ENCODE measurements around the gene JAKMIP1. TPM values are rescaled to one million over a fixed set of nuclear protein-coding genes. Genes with fewer than 3 reads are reported as not detected.

The JAKMIP1 gene
- total RNA-seq, 1 donor, result not detected

DNA sequence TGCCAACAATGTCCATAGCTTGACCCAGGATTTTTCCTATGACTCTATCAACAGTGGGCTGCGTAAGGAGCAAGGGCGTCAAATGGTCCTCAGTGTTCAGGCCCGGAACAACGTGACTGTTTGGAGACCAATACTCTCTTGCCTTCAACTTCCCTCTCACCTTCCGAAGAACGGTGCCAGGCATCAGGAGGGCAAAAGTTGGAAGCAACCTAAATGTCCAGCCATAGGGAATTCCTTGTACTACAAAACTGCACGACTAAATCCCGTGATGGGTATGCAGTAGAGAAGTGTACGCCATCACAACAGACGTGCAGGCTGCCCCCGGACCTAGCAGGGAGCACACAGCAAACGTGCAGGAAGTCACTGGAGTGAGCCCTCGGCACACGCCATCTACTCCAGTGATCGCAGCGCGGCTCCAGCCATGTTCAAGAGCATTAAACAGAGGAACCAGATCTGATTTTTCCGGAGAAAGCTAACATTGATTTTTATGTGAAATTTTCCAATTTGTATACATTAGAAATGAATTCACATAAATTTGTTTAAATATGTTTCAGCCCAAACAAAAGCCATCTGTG, 79.0 kb downstream of the JAKMIP1 start:
- Histone ChIP-seq H3K27ac (ENCODE audit: low read depth, low read length) (no peak overlapping the region), H2AFZ (ENCODE audit: low read length) (no peak overlapping the region), H3K9me3 (ENCODE audit: low read depth, low read length) (no peaks in the 10 kb centered on the region), H4K20me1 (ENCODE audit: insufficient read depth, low read length) (no peaks in the 10 kb centered on the region), H3K4me2 (ENCODE audit: insufficient read depth, low read length) (no peak overlapping the region), H3K27me3 (ENCODE audit: insufficient read depth, low read length) (no peaks in the 10 kb centered on the region), H3K79me2 (ENCODE audit: insufficient read depth, low read length) (no peaks in the 10 kb centered on the region), H3K36me3 (ENCODE audit: insufficient read depth, low read length) (no peaks in the 10 kb centered on the region), H3K4me3 (ENCODE audit: insufficient read depth, low read length) (no peak overlapping the region), H3K4me1 (ENCODE audit: insufficient read depth, low read length) (no peaks in the 10 kb centered on the region)
- peak; percentile 44 for DNase-seq (ENCODE audit: insufficient read length, low spot score, missing footprints)
- TF ChIP-seq, protein P1, sequence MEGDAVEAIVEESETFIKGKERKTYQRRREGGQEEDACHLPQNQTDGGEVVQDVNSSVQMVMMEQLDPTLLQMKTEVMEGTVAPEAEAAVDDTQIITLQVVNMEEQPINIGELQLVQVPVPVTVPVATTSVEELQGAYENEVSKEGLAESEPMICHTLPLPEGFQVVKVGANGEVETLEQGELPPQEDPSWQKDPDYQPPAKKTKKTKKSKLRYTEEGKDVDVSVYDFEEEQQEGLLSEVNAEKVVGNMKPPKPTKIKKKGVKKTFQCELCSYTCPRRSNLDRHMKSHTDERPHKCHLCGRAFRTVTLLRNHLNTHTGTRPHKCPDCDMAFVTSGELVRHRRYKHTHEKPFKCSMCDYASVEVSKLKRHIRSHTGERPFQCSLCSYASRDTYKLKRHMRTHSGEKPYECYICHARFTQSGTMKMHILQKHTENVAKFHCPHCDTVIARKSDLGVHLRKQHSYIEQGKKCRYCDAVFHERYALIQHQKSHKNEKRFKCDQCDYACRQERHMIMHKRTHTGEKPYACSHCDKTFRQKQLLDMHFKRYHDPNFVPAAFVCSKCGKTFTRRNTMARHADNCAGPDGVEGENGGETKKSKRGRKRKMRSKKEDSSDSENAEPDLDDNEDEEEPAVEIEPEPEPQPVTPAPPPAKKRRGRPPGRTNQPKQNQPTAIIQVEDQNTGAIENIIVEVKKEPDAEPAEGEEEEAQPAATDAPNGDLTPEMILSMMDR (IDR thresholded peaks at IDR 0.05; ENCODE audit: extremely low read depth, low read depth, low read length), result no peak

DNA sequence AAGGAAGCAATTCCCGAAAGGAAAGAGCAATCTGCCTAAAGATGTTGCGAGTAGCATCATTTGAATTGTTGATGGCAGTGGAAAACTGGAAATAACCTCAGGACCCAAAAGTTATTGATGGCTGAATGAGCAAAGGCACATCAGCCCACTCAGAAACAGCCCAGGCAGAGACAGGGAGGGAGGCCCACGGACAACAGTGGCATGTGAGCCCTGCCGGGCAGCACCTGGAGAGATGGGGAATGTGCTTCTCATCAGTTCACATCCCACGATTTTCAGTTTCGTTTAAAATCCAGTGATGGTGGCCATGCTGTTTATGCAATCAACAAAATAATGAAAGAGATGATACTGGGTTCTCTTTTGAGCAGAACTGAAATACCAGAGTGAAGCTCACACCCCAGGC, 80.0 kb downstream of the JAKMIP1 start:
- no peak overlapping the region for H3K4me2 ChIP-seq (ENCODE audit: insufficient read depth, low read length)
- TF ChIP-seq, protein P1 (IDR thresholded peaks at IDR 0.05; ENCODE audit: extremely low read depth, low read depth, low read length), result no peak
- H3K4me1 ChIP-seq (ENCODE audit: insufficient read depth, low read length), result no peaks in the 10 kb centered on the region
- H4K20me1 ChIP-seq (ENCODE audit: insufficient read depth, low read length), result no peaks in the 10 kb centered on the region
- H3K36me3 ChIP-seq (ENCODE audit: insufficient read depth, low read length), result no peaks in the 10 kb centered on the region
- no peaks in the 10 kb centered on the region for H3K79me2 ChIP-seq (ENCODE audit: insufficient read depth, low read length)
- H3K27me3 ChIP-seq (ENCODE audit: insufficient read depth, low read length), result no peaks in the 10 kb centered on the region
- H2AFZ ChIP-seq (ENCODE audit: low read length), result no peak overlapping the region
- no peak overlapping the region for H3K27ac ChIP-seq (ENCODE audit: low read depth, low read length)
- peak; percentile 60 for DNase-seq (ENCODE audit: insufficient read length, low spot score, missing footprints)
- H3K9me3 ChIP-seq (ENCODE audit: low read depth, low read length), result no peaks in the 10 kb centered on the region
- H3K4me3 ChIP-seq (ENCODE audit: insufficient read depth, low read length), result no peak overlapping the region

DNA sequence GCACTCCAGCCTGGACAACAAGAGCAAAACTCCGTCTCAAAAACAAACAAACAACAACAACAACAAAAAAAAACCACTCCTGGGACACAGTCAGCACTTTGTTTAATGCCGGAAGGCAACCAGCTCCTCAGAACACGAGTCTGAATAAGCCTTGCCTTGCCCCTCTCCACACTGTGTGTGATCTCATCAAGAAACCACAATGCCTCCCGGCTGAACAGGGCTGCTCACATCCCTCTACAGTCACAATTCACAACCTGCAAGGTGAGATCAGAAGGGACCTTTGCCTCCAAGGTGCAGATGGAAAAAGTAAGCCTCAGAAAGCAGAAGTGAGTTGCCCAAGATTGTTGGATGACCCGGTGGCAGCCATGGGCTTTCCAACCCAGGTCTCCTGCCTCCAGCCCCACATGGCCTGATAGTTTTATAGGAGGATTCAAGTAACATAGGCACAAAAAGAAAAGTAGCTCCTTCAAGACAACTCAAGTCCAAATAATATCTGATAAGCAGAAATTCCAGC, 80.8 kb downstream of the JAKMIP1 start:
- Histone ChIP-seq H3K27ac (ENCODE audit: low read depth, low read length) (no peak overlapping the region), H3K4me1 (ENCODE audit: insufficient read depth, low read length) (no peaks in the 10 kb centered on the region), H3K9me3 (ENCODE audit: low read depth, low read length) (no peaks in the 10 kb centered on the region), H4K20me1 (ENCODE audit: insufficient read depth, low read length) (no peaks in the 10 kb centered on the region), H3K4me2 (ENCODE audit: insufficient read depth, low read length) (no peak overlapping the region), H3K4me3 (ENCODE audit: insufficient read depth, low read length) (no peak overlapping the region), H3K27me3 (ENCODE audit: insufficient read depth, low read length) (no peaks in the 10 kb centered on the region), H3K79me2 (ENCODE audit: insufficient read depth, low read length) (no peaks in the 10 kb centered on the region), H2AFZ (ENCODE audit: low read length) (no peak overlapping the region), H3K36me3 (ENCODE audit: insufficient read depth, low read length) (no peaks in the 10 kb centered on the region)
- TF ChIP-seq, protein P1 (IDR thresholded peaks at IDR 0.05; ENCODE audit: extremely low read depth, low read depth, low read length), result no peak
- DNase-seq (ENCODE audit: insufficient read length, low spot score, missing footprints), result no peak

DNA sequence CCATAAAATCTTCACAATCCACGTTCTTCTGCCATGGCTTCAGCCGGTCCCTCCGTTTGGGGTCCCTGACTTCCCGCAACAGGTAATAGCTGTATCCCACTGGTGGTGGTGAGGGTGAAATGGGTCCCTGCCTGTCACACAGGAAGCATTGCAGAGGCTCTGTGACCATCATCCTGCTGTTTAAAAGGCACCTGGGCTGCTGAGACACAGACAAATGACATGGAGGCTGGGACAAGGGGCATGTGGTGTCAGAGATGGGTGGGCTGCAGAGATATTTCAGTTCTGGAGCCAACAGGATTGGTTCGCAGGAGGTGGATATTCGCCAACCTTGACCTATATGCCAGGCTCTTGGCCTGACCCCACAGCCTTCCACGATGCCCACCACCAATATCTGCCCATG, 82.1 kb downstream of the JAKMIP1 start:
- H3K79me2 ChIP-seq (ENCODE audit: insufficient read depth, low read length), result no peaks in the 10 kb centered on the region
- DNase-seq (ENCODE audit: insufficient read length, low spot score, missing footprints), result no peak
- no peak overlapping the region for H2AFZ ChIP-seq (ENCODE audit: low read length)
- no peak overlapping the region for H3K4me3 ChIP-seq (ENCODE audit: insufficient read depth, low read length)
- H3K4me2 ChIP-seq (ENCODE audit: insufficient read depth, low read length), result no peak overlapping the region
- no peaks in the 10 kb centered on the region for H3K36me3 ChIP-seq (ENCODE audit: insufficient read depth, low read length)
- TF ChIP-seq, protein P1 (IDR thresholded peaks at IDR 0.05; ENCODE audit: extremely low read depth, low read depth, low read length), result no peak
- H3K9me3 ChIP-seq (ENCODE audit: low read depth, low read length), result no peaks in the 10 kb centered on the region
- no peaks in the 10 kb centered on the region for H4K20me1 ChIP-seq (ENCODE audit: insufficient read depth, low read length)
- no peaks in the 10 kb centered on the region for H3K27me3 ChIP-seq (ENCODE audit: insufficient read depth, low read length)
- H3K4me1 ChIP-seq (ENCODE audit: insufficient read depth, low read length), result no peaks in the 10 kb centered on the region
- H3K27ac ChIP-seq (ENCODE audit: low read depth, low read length), result no peak overlapping the region
